Heart right ventricle (tissue), 16 donors: ENCODE measurements around the gene GRIK2. TPM values are rescaled to one million over a fixed set of nuclear protein-coding genes. Genes with fewer than 3 reads are reported as not detected.

Experiments
- ATAC-seq, 8 donors: fragments of 200-7000 bp; cut with Tn5 transposase; one replicate each; pipeline ENCODE4 v1.9.1; 2020; ENCODE audit warnings: mild to moderate bottlenecking in 8 of 8, moderate library complexity in 8 of 8, moderate number of reproducible peaks in 1 of 8
- DNase-seq, 2 donors: peaks; one replicate each; pipeline ENCODE4 v3.0.0-alpha.2; 2020
- H3K27ac ChIP-seq, 10 donors: fragments of 200-600 bp; sonication (generic) in 2 of 10; one replicate each; pipeline versions ENCODE4 v1.5.0 to v1.8.0; 2020 to 2022; ENCODE audit warnings: mild to moderate bottlenecking in 3 of 10
- H3K27me3 ChIP-seq, 7 donors: fragments of 200-600 bp; one replicate each; pipeline ENCODE4 v1.8.0; 2021 to 2022; ENCODE audit warnings: mild to moderate bottlenecking in 2 of 7
- H3K36me3 ChIP-seq, 9 donors: fragments of 200-600 bp; sonication (generic) in 1 of 9; one replicate each; pipeline versions ENCODE4 v1.5.0 to v1.8.0; 2020 to 2022; ENCODE audit warnings: mild to moderate bottlenecking in 2 of 9
- H3K4me1 ChIP-seq, 9 donors: fragments of 200-600 bp; sonication (generic) in 1 of 9; one replicate each; pipeline versions ENCODE4 v1.5.0 to v1.8.0; 2020 to 2022; ENCODE audit warnings: mild to moderate bottlenecking in 4 of 9
- H3K4me3 ChIP-seq, 10 donors: fragments of 200-600 bp; sonication (generic) in 2 of 10; one replicate each; pipeline versions ENCODE4 v1.5.0 to v1.8.0; 2020 to 2022; ENCODE audit warnings: mild to moderate bottlenecking in 7 of 10, moderate library complexity in 2 of 10
- H3K9me3 ChIP-seq, 11 donors: fragments of 200-600 bp in 10 of 11; sonication (generic) in 2 of 11; one replicate each; pipeline versions ENCODE4 v1.5.0 to v1.8.0; 2013 to 2022; ENCODE audit warnings: mild to moderate bottlenecking in 2 of 11, control low read depth in 1 of 11, moderate library complexity in 1 of 11
- CTCF ChIP-seq, 9 donors: fragments of 200-600 bp; sonication (generic) in 2 of 9; IDR thresholded peaks; one replicate each; pipeline versions ENCODE4 v1.5.0 to v1.8.0; 2021 to 2022; ENCODE audit warnings: antibody characterized with exemption in 9 of 9, mild to moderate bottlenecking in 5 of 9, moderate library complexity in 1 of 9
- WGBS, 2 donors: extraction: QIAGEN DNeasy Blood & Tissue Kit; methylation state at CpG; one replicate each; pipeline ENCODE4 v1.1.7; 2013; ENCODE audit warnings: inconsistent platforms in 1 of 2; 5-methylcytosine and 5-hydroxymethylcytosine counted together
- intact Hi-C, 10 donors: fragments of 100-400 bp; cut with DNase I; formaldehyde crosslinking; loops; one replicate each; pipeline versions ENCODE4 v1.11.1 to v1.14.2; 2022
- polyA plus RNA-seq, 2 donors: library from polyadenylated mRNA; stranded (reverse); fragments of 200-250 nt; gene quantifications; one replicate each; pipeline ENCODE4 v1.2.3, GENCODE V29; 2013
- total RNA-seq, 10 donors: library from RNA; stranded (reverse); fragmentation: NEBNext Ultra II Directional in 3 of 10; extraction: Animal tissue kit (Norgen Biotek cat#: 25700) in 3 of 10; gene quantifications; one replicate each; pipeline versions ENCODE4 v1.2.1 to v1.2.4, GENCODE V29; 2021 to 2023
- donor health status: Arrhythmogenic right ventricular cardiomyopathy.
- donor health status: ischemic (EF 13 %, LVEDD 7.1; RV severe dilation, severe dysfunction).
- donor health status: healthy with polysubstance abuse.
- donor health status: DM: no; HTN: yes; CAD: no.
- donor health status: DM: no; HTN: no; CAD: no.
- donor health status: ischemic (EF 25% LVEDD 6.9; RV normal size, moderate dysfunction).
- donor health status: ischemic (EF 25% LVEDD 5.7; RV mildly dilated, moderate dysfunction).
- donor health status: healthy.
- donor health status: DM: yes; HTN: yes; CAD: no.
- donor health status: Ischemic cardiomyopathy.
- donor health status: ischemic (EF 35%, LVEDD 5.7; RV mildly dilated, moderate dysfunction).
- donor health status: nonischemic (EF 11% LVEDD 7.7; RV severe dilation, severe dysfunction).
- donor health status: DM: yes; HTN: yes; CAD: no.
- donor health status: PGD.
- donor health status: ischemic (EF 29% LVEDD 5.4; RV normal size, mild dysfunction).
- donor health status: nonischemic (EF 23%, LVEDD 6.1; RV moderate dilation, normal function).

GRIK2 gene
- total and polyA plus RNA-seq, 12 donors, result 0.13 to 7.0 (median 2.5) TPM

- Histone ChIP-seq H3K4me1 (no peaks in the 10 kb centered on the region), H3K36me3 (no peaks in the 10 kb centered on the region), H3K27ac (no peak overlapping the region), H3K27me3 (no peaks in the 10 kb centered on the region), H3K4me3 (no peak overlapping the region), H3K9me3 (no peaks in the 10 kb centered on the region)
- WGBS, 2 donors, result 81 to 82% methylated on average over 4 of the region's 4 CpGs
- no peak for TF ChIP-seq CTCF (IDR thresholded peaks at IDR 0.05)
- intact Hi-C loops, result no loop called here
- ATAC-seq (no peak), DNase-seq (no peak)
These were observed 179.1 kb downstream of the GRIK2 start for GRCh38 chr6:101572627-101573026.

GRCh38 chr6:101577091-101577490 lies 183.6 kb downstream of the GRIK2 start:
- Histone ChIP-seq H3K9me3 (no peaks in the 10 kb centered on the region), H3K36me3 (no peaks in the 10 kb centered on the region), H3K4me1 (no peaks in the 10 kb centered on the region), H3K27me3 (no peaks in the 10 kb centered on the region), H3K4me3 (no peak overlapping the region), H3K27ac (no peak overlapping the region)
- DNase-seq, result no peak
- no peak for TF ChIP-seq CTCF (IDR thresholded peaks at IDR 0.05)
- ATAC-seq, result no peak
- intact Hi-C loops, result no loop called here

- intact Hi-C loops, result no loop called here
- no peak for TF ChIP-seq CTCF (IDR thresholded peaks at IDR 0.05)
- Histone ChIP-seq H3K27ac (no peak overlapping the region), H3K27me3 (no peaks in the 10 kb centered on the region), H3K36me3 (no peaks in the 10 kb centered on the region), H3K4me3 (no peak overlapping the region), H3K4me1 (no peaks in the 10 kb centered on the region), H3K9me3 (no peaks in the 10 kb centered on the region)
- ATAC-seq, result no peak
- no peak for DNase-seq
- WGBS, 2 donors, result 52 to 64% methylated on average over 1 of the region's 1 CpG
These were observed 184.8 kb downstream of the GRIK2 start for GRCh38 chr6:101578306-101578705.

- ATAC-seq, result no peak
- intact Hi-C loops, result no loop called here
- no peaks in the 10 kb centered on the region for H3K9me3 ChIP-seq
- H3K4me3 ChIP-seq, result no peak overlapping the region
- no peak for DNase-seq
- no peaks in the 10 kb centered on the region for H3K4me1 ChIP-seq
- H3K36me3 ChIP-seq, result no peaks in the 10 kb centered on the region
- no peak overlapping the region for H3K27ac ChIP-seq
- TF ChIP-seq CTCF (IDR thresholded peaks at IDR 0.05), result no peak
- no peaks in the 10 kb centered on the region for H3K27me3 ChIP-seq
These were observed 189.3 kb downstream of the GRIK2 start for GRCh38 chr6:101582792-101583191.

GRCh38 chr6:101585501-101585900 lies 192.0 kb downstream of the GRIK2 start:
- ATAC-seq (no peak), DNase-seq (no peak)
- Histone ChIP-seq H3K4me3 (no peak overlapping the region), H3K36me3 (no peaks in the 10 kb centered on the region), H3K4me1 (no peaks in the 10 kb centered on the region), H3K9me3 (no peaks in the 10 kb centered on the region), H3K27ac (no peak overlapping the region), H3K27me3 (no peaks in the 10 kb centered on the region)
- intact Hi-C loops, result no loop called here
- no peak for TF ChIP-seq CTCF (IDR thresholded peaks at IDR 0.05)
